ENCODE results near the gene ISOC1.

The ISOC1 gene

DNA sequence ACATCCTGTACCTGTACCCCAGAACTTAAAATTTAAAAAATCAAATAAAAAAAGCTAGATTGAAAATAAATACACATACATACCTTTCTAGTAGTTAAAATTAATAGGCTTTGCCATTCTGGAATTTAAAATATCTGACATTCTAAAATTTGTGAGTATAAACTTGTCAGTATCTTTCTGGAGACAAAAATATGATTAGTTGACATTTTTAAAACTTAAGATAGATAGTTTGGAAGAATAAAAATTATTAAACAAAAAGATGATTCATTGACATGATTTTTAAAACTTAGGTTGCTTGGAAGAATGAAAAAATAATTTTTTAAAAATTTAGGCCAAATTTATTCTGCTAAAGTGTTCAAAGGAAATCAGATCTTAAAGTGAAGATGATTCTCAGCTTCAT lies 43.1 kb downstream of the ISOC1 start:
- TF ChIP-seq, protein P1, sequence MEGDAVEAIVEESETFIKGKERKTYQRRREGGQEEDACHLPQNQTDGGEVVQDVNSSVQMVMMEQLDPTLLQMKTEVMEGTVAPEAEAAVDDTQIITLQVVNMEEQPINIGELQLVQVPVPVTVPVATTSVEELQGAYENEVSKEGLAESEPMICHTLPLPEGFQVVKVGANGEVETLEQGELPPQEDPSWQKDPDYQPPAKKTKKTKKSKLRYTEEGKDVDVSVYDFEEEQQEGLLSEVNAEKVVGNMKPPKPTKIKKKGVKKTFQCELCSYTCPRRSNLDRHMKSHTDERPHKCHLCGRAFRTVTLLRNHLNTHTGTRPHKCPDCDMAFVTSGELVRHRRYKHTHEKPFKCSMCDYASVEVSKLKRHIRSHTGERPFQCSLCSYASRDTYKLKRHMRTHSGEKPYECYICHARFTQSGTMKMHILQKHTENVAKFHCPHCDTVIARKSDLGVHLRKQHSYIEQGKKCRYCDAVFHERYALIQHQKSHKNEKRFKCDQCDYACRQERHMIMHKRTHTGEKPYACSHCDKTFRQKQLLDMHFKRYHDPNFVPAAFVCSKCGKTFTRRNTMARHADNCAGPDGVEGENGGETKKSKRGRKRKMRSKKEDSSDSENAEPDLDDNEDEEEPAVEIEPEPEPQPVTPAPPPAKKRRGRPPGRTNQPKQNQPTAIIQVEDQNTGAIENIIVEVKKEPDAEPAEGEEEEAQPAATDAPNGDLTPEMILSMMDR (IDR thresholded peaks at IDR 0.05; ENCODE audit: control insufficient read depth, insufficient read depth, low read depth, low read length, missing control alignments), result no peak
- H3K4me3 ChIP-seq (ENCODE audit: control insufficient read depth, low read depth, low read length), result no peak overlapping the region
- DNase-seq (ENCODE audit: low read depth), result no peak

DNA sequence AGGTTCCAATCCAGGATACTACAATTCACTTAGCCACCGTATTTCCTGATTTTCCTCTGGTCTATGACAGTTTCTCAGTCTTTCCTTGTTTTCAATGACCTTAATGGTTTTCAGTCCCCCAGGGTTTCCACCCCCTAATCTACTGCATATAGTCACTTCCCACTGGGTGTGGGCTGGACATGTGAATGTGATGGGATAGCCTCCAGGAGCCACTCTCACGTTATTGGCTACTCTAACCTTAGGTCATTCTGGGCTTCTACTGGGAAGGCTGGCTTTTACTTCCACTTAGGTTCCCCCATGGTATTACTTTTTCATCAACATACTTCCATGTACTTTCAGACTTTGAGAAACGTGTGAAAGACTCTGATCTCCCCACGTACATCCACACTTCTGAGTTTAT lies 46.5 kb downstream of the ISOC1 start:
- DNase-seq (ENCODE audit: low read depth), result no peak
- H3K4me3 ChIP-seq (ENCODE audit: control insufficient read depth, low read depth, low read length), result no peak overlapping the region
- TF ChIP-seq, protein P1 (IDR thresholded peaks at IDR 0.05; ENCODE audit: control insufficient read depth, insufficient read depth, low read depth, low read length, missing control alignments), result no peak

DNA sequence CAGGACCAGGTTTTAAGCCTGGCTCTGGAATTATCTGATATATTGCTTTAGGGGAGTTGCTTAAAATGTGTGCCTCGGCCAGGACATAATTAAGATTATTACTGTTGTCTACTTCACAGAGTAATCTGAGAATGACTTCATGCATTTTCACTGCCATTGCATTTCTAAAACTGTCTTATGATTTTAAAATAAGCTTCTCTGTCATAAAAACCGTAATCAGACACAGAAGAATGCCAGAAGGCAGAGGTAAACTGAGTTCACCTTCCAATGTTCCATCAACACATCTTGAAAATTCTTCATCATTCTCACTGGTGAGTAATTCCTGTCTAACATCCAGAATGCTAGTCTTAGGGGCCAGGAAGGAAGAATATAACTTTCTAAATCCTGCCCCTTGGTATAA lies 47.1 kb downstream of the ISOC1 start:
- DNase-seq (ENCODE audit: low read depth), result no peak
- H3K4me3 ChIP-seq (ENCODE audit: control insufficient read depth, low read depth, low read length), result no peak overlapping the region
- TF ChIP-seq, protein P1 (IDR thresholded peaks at IDR 0.05; ENCODE audit: control insufficient read depth, insufficient read depth, low read depth, low read length, missing control alignments), result no peak

DNA sequence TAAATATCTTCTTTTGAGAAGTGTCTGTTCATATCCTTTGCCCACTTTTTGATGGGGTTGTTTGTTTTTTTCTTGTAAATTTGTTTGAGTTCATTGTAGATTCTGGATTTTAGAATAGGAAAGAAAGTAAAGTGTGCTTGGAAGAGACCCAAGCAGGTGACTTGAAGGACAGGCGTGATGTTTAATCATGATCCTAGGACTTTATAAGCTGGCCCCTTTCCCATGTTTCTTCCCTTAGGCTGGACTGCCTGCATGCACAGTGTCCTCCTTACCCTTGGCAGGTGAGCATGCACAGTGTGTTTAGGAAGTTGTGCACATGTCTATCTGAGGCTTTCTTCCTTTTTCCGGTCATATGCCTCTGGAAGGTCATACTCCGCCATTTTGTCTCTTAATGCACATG lies 61.3 kb downstream of the ISOC1 start:
- H3K4me3 ChIP-seq (ENCODE audit: control insufficient read depth, low read depth, low read length), result no peak overlapping the region
- DNase-seq (ENCODE audit: low read depth), result no peak
- TF ChIP-seq, protein P1 (IDR thresholded peaks at IDR 0.05; ENCODE audit: control insufficient read depth, insufficient read depth, low read depth, low read length, missing control alignments), result no peak

DNA sequence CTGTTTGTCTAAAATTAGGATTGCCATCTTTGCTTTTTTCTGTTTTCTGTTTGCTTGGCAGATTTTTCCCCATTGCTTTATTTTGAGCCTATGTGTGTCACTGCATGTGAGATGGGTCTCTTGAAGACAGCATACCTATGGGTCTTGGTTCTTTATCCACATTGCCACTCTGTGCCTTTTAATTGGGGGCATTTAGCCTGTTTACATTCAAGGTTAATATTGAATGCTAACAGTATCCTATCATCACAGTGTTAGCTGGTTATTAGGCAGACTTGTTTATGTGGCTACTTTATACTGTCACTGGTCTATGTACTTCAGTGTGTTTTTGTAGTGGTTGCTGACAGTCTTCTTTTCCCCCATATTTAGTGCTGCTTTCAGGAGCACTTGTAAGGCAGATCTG lies 67.3 kb downstream of the ISOC1 start:
- DNase-seq (ENCODE audit: low read depth), result no peak
- H3K4me3 ChIP-seq (ENCODE audit: control insufficient read depth, low read depth, low read length), result no peak overlapping the region
- TF ChIP-seq, protein P1 (IDR thresholded peaks at IDR 0.05; ENCODE audit: control insufficient read depth, insufficient read depth, low read depth, low read length, missing control alignments), result no peak
